Right atrium auricular region (tissue), 2 donors: ENCODE measurements around the gene ITGB3. TPM values are rescaled to one million over a fixed set of nuclear protein-coding genes. Genes with fewer than 3 reads are reported as not detected.
A peak's percentile ranks its signal among the peaks of the same experiment; 100 is the strongest.
"Not testable (repeated sequence)": the region's sequence is repeated elsewhere in the genome, so short reads cannot be mapped to it uniquely, and the experiment has no call there.

ENCODE experiments used
- DNase-seq: peaks from one replicate; pipeline ENCODE4 v3.0.0-alpha.2; 2019; ENCODE audit warnings: low spot score
- H3K27ac ChIP-seq, 2 donors: fragments of 200-600 bp; sonication (generic); 1 replicate in 1 of 2; 2 replicates in 1 of 2; pipeline ENCODE4 v1.5.1; 2016 to 2019
- H3K27me3 ChIP-seq, 2 donors: fragments of 200-600 bp; sonication (generic); one replicate each; pipeline versions ENCODE4 v1.5.1 to v1.6.0; 2017 to 2019
- H3K36me3 ChIP-seq: fragments of 200-600 bp; sonication (generic); one replicate; pipeline ENCODE4 v1.5.1; 2016
- H3K4me1 ChIP-seq, 2 donors: fragments of 200-600 bp; sonication (generic); one replicate each; pipeline versions ENCODE4 v1.5.1 to v1.6.0; 2017 to 2019
- H3K4me3 ChIP-seq, 2 donors: fragments of 200-600 bp; sonication (generic); 1 replicate in 1 of 2; 2 replicates in 1 of 2; pipeline ENCODE4 v1.5.1; 2017 to 2019; ENCODE audit warnings: mild to moderate bottlenecking in 1 of 2, moderate library complexity in 1 of 2
- H3K9me3 ChIP-seq, 2 donors: fragments of 200-600 bp; sonication (generic); one replicate each; pipeline ENCODE4 v1.5.1; 2019
- CTCF ChIP-seq, 2 donors: fragments of 200-600 bp; sonication (generic); IDR thresholded peaks; one replicate each; pipeline ENCODE4 v1.5.1; 2019; ENCODE audit warnings: antibody characterized with exemption in 2 of 2
- total RNA-seq, 2 donors: library from RNA; depleted of rRNA; stranded (reverse); fragments of >200 nt; gene quantifications; one replicate each; pipeline ENCODE4 v1.1.0, GENCODE V29; 2016

ITGB3 gene
- total RNA-seq, 2 donors from 2014 or later, result 3.0 to 13.6 TPM

DNA sequence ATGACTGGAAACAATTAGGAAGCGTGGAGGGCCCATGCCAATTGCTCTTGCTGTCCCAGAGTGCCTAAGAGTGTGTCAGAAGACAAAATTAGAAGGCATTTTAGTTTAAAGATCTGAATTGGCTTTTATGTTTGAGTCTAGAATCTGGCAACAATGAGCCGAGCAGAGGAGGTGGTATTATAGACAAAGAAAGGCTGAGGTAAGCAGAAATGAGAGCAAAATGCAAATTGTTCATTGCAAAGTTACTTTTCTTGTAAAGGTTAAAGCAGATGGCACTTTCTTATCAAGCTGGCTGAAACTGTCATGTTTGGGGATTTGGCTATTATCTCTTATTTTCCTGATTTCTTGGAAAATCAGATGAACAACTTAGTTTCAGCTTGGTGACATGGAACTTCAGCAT, 41.2 kb upstream of the ITGB3 start:
- H3K4me1 ChIP-seq, result peaks cover 0 to 27% of the 10 kb centered on the region in 2 donors
- H3K36me3 ChIP-seq, result peaks cover 70% of the 10 kb centered on the region
- H3K4me3 ChIP-seq, result peak overlapping the region; percentile 52 to 67
- DNase-seq, result no peak
- no peak for TF ChIP-seq CTCF (IDR thresholded peaks at IDR 0.05)
- peak overlapping the region; percentile 79 to 95 for H3K27ac ChIP-seq
- no peaks in the 10 kb centered on the region for H3K27me3 ChIP-seq
- no peaks in the 10 kb centered on the region for H3K9me3 ChIP-seq

DNA sequence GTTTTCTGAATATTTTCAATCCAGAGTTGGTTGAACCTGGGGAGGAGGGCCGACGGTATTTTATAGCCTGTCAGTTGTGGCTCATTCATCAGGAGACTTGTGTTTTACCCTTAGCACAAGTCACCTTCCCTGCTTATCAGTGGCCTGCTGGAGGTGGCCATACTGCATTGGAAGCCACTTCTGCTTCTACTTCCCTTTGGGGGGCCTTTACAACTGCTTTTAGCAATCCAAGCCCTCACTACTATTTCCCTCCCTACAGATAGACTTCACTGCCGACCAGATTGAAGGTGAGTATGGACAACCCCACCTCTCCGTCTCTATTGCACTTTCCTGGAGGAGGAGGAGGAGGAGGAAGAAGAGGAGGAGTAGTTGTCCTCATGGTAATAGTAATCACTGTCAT, 40.1 kb upstream of the ITGB3 start:
- Histone ChIP-seq H3K4me3 (peak overlapping the region; percentile 52 to 67), H3K36me3 (peaks cover 73% of the 10 kb centered on the region), H3K4me1 (peaks cover 0 to 23% of the 10 kb centered on the region in 2 donors), H3K27ac (peak overlapping the region; percentile 40 to 46), H3K27me3 (no peaks in the 10 kb centered on the region), H3K9me3 (no peaks in the 10 kb centered on the region)
- no peak for TF ChIP-seq CTCF (IDR thresholded peaks at IDR 0.05)
- no peak for DNase-seq

GRCh38 chr17:47214931-47215330, 38.7 kb upstream of the ITGB3 start:
- no peak for DNase-seq
- TF ChIP-seq CTCF (IDR thresholded peaks at IDR 0.05), result no peak
- H3K4me1 ChIP-seq, result peaks cover 0 to 29% of the 10 kb centered on the region in 2 donors
- H3K27ac ChIP-seq, result no peak overlapping the region
- no peaks in the 10 kb centered on the region for H3K27me3 ChIP-seq
- H3K4me3 ChIP-seq, result no peak overlapping the region
- H3K36me3 ChIP-seq, result peaks cover 74% of the 10 kb centered on the region
- no peaks in the 10 kb centered on the region for H3K9me3 ChIP-seq

DNA sequence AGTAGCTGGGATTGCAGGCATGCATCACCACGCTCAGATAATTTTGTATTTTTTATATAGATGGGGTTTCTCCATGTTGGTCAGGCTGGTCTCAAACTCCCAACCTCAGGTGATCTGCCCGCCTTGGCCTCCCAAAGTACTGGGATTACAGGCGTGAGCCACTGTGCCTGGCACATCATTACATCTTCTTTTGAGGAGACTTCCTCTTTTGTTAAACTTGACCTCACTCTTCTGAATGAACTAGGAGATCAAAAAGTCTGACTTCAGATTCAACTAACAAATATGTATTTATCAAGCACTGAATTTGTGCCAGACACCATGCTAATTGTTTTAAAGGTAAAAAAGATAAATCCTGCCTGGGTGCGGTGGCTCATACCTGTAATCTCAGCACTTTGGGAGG, 36.8 kb upstream of the ITGB3 start:
- H3K4me3 ChIP-seq, H3K9me3 ChIP-seq, H3K27me3 ChIP-seq: not testable (repeated sequence)

GRCh38 chr17:47217279-47217678, 36.3 kb upstream of the ITGB3 start:
- H3K9me3 ChIP-seq, H3K4me3 ChIP-seq, DNase-seq, H3K27me3 ChIP-seq: not testable (repeated sequence)
- peaks cover 0 to 33% of the 10 kb centered on the region in 2 donors for H3K4me1 ChIP-seq
- peak overlapping the region; percentile 69 to 78 for H3K27ac ChIP-seq
- peaks cover 74% of the 10 kb centered on the region for H3K36me3 ChIP-seq

More for the DNA sequence above, 36.8 kb upstream of the ITGB3 start:
- H3K36me3 ChIP-seq, result peaks cover 74% of the 10 kb centered on the region
- H3K4me1 ChIP-seq, result peaks cover 0 to 33% of the 10 kb centered on the region in 2 donors
- peak overlapping the region; percentile 69 to 78 for H3K27ac ChIP-seq
- not testable (repeated sequence) for DNase-seq

DNA sequence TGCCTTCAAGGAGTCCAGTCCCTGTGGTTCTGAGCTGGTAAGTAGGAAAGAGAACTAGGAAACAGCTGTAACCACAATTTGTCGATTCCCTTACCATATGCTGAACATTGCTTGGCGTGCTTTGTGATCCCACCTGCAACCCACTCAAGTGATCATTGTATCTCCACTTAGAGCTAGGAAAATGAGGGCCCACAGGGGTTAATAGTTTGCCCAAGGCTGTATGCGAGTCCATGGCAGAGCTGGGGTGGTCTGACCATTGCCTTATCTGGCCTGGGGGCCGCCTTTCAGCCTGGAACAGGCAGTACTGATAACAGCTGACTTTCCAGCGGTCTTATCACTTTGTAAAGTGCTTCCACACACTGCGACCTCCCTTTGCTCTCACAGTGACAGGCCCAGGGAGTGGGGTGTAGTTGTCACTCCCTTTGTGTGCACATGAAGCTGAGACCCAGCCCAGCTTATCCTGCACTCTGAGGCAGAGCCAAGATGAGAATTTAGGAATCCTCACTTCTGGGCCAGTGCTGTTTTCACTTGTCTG, 34.7 kb upstream of the ITGB3 start:
- no peak overlapping the region for H3K4me3 ChIP-seq
- no peaks in the 10 kb centered on the region for H3K27me3 ChIP-seq
- TF ChIP-seq CTCF (IDR thresholded peaks at IDR 0.05), result no peak
- H3K36me3 ChIP-seq, result peaks cover 72% of the 10 kb centered on the region
- DNase-seq, result no peak
- peak overlapping the region; percentile 69 to 78 for H3K27ac ChIP-seq
- no peaks in the 10 kb centered on the region for H3K9me3 ChIP-seq
- H3K4me1 ChIP-seq, result peaks cover 0 to 37% of the 10 kb centered on the region in 2 donors
